Body of pancreas (tissue), 4 donors: ENCODE measurements around the gene IGF2BP2.

Source experiments
- POLR2A ChIP-seq, 3 donors: fragments of 450-650 bp; IDR thresholded peaks; one replicate each; pipeline ENCODE4 v1.6.1; 2016; ENCODE audit warnings: antibody characterized with exemption in 3 of 3, mild to moderate bottlenecking in 2 of 3
- TF ChIP-seq, protein P1 (sequence below), 7 experiments: fragments of 450-650 bp in 4 of 7; fragments of 200-600 bp in 3 of 7; sonication (generic) in 3 of 7; IDR thresholded peaks; one replicate each; pipeline ENCODE4 v1.5.1; 2016 to 2019; ENCODE audit warnings: antibody characterized with exemption in 7 of 7

GRCh38 chr3:185824051-185825005, 514 bp downstream of the IGF2BP2 start:
- TF ChIP-seq, protein P1, sequence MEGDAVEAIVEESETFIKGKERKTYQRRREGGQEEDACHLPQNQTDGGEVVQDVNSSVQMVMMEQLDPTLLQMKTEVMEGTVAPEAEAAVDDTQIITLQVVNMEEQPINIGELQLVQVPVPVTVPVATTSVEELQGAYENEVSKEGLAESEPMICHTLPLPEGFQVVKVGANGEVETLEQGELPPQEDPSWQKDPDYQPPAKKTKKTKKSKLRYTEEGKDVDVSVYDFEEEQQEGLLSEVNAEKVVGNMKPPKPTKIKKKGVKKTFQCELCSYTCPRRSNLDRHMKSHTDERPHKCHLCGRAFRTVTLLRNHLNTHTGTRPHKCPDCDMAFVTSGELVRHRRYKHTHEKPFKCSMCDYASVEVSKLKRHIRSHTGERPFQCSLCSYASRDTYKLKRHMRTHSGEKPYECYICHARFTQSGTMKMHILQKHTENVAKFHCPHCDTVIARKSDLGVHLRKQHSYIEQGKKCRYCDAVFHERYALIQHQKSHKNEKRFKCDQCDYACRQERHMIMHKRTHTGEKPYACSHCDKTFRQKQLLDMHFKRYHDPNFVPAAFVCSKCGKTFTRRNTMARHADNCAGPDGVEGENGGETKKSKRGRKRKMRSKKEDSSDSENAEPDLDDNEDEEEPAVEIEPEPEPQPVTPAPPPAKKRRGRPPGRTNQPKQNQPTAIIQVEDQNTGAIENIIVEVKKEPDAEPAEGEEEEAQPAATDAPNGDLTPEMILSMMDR (IDR thresholded peaks at IDR 0.05): no peak
- TF ChIP-seq POLR2A (IDR thresholded peaks at IDR 0.05): peak in 2 of 3 donors; percentile 32 to 49
